ENCODE results near the gene H1-8.

H1-8 gene

GRCh38 chr3:129575233-129575996, 32.4 kb downstream of the H1-8 start:
- no peak for DNase-seq

- no peak for DNase-seq
These were observed 33.0 kb downstream of the H1-8 start for GRCh38 chr3:129575997-129576384.

- peak; percentile 11 for DNase-seq
These were observed 33.8 kb downstream of the H1-8 start for GRCh38 chr3:129576514-129577352.

GRCh38 chr3:129577366-129577765, 34.4 kb downstream of the H1-8 start:
- DNase-seq: no peak

GRCh38 chr3:129577925-129578786, 35.2 kb downstream of the H1-8 start:
- DNase-seq: no peak

GRCh38 chr3:129579991-129580390, 37.0 kb downstream of the H1-8 start:
- DNase-seq: no peak

GRCh38 chr3:129581623-129582022, 38.6 kb downstream of the H1-8 start:
- no peak for DNase-seq

- no peak for DNase-seq
These were observed 39.8 kb downstream of the H1-8 start for GRCh38 chr3:129582799-129583198.

GRCh38 chr3:129583289-129583688, 40.3 kb downstream of the H1-8 start:
- no peak for DNase-seq

GRCh38 chr3:129584631-129585030, 41.7 kb downstream of the H1-8 start:
- no peak for DNase-seq

- DNase-seq: no peak
These were observed 43.1 kb downstream of the H1-8 start for GRCh38 chr3:129585949-129586657.

- DNase-seq: no peak
These were observed 43.9 kb downstream of the H1-8 start for GRCh38 chr3:129586746-129587430.

GRCh38 chr3:129587566-129588210, 44.7 kb downstream of the H1-8 start:
- DNase-seq: no peak

GRCh38 chr3:129590215-129590614, 47.2 kb downstream of the H1-8 start:
- no peak for DNase-seq

GRCh38 chr3:129591932-129592331, 49.0 kb downstream of the H1-8 start:
- DNase-seq: no peak

- no peak for DNase-seq
These were observed 49.6 kb downstream of the H1-8 start for GRCh38 chr3:129592381-129593131.

- DNase-seq: no peak
These were observed 50.2 kb downstream of the H1-8 start for GRCh38 chr3:129593230-129593594.

GRCh38 chr3:129593595-129594339, 50.8 kb downstream of the H1-8 start:
- DNase-seq: no peak

- no peak for DNase-seq
These were observed 51.4 kb downstream of the H1-8 start for GRCh38 chr3:129594409-129594808.

- DNase-seq: no peak
These were observed 52.0 kb downstream of the H1-8 start for GRCh38 chr3:129594907-129595390.

Data from NCI-H1436 treated with DMSO at 0.1 percent for 48 hours (cell line).